GM04504 (cell line): ENCODE results near the gene SERP1.
A peak's percentile ranks its signal among the peaks of the same experiment; 100 is the strongest.
"Not testable (repeated sequence)": the region's sequence is repeated elsewhere in the genome, so short reads cannot be mapped to it uniquely, and the experiment has no call there.

Experiments used
- DNase-seq: peaks from one replicate; pipeline ENCODE4 v3.0.0-alpha.2; 2012; ENCODE audit warnings: low read depth

The SERP1 gene

DNA sequence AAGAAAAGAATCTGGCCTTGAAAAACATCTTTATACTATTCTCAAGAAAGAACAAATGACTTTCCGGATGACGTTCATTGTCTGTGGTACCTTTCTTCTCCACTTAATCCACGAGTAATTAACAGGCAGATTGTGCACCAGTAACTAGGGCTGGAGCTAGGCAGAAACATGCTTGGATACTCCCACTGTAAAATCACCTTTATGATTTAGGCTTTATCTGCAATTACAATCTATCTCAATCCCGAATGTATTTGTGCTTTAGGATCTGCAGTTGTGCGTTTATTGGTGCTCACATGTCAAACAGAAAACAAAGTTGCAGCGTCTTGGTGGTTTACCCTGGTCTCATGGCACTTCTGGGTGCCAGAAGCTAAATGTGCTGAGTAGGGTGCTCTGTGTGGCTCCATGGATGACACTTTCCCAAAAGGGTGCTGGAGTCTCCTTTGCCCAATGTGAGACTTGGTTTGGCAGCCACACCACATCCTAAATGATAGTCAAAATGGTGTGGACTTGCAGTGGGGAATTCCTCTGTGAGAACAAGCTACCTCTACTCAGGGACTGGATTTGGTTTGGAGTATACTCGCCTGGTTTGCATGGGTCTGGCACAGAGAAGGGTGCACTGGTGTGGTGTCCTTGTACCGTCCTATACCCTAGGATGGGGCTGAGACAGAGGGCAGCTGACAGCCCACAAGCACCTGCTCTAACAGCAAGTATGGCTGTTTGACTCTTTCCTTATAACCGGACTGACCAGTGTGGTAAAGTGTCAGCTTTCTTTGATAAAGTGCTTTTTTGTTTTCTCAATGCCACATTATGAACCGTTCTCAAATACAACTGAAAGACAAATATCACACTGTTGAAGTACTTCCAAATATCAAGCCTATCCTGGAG is 7.7 kb downstream of the SERP1 start:
- DNase-seq: no peak

DNA sequence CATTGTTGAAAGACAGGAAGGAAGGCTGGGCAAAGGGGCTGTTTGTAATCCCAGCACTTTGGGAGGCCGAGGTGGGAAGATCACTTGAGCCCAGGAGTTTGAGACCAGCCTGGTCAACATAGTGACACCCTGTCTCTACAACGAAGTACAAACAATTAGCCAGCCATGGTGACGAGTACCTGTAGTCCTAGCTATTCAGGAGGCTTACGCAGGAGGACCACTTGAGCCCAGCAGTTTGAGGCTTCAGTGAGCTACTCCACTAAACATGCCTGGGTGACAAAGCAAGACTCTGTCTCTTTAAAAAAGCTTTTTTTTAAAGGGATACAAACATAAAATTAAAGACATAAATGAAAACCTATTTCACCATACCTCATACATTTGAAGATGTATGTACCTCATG is 11.1 kb downstream of the SERP1 start:
- no peak for DNase-seq

DNA sequence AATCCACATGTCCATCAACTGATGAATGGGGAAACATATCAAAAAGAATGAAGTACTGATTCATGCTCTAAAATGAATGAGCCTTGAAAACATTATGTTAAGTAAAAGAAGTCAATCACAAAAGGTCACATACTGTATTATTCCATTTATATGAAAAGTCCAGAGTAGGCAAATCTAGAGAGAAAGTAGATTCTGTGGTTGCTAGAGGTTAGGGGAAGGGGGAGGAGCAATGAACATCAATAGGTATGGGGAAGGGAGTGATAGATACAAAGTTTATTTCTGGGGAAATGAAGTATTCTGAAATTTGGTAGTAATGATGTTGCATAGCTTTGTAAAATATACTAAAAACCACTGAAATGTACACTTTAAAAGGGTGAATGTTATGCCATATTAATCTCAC is 14.5 kb downstream of the SERP1 start:
- DNase-seq: no peak

DNA sequence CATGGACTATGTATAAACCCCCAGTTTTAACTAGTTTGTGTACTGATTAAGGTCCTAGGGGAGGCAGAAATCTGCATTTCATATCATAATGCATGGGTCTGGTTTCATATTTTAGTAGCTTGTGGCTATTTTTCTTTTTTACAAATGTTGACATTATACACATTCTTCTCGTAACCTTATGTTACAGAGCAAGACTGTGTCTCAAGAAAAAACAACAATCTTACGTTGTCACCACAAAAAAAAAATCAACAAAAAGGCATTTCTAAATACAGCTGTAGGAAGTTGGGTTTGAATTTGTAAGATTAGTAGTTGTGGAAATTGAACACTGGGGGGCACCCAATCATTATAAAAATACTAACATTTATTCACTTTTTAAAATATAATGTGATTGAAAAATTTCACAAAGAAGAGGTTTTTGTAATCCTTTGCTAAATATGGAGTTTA is 17.9 kb downstream of the SERP1 start:
- no peak for DNase-seq

DNA sequence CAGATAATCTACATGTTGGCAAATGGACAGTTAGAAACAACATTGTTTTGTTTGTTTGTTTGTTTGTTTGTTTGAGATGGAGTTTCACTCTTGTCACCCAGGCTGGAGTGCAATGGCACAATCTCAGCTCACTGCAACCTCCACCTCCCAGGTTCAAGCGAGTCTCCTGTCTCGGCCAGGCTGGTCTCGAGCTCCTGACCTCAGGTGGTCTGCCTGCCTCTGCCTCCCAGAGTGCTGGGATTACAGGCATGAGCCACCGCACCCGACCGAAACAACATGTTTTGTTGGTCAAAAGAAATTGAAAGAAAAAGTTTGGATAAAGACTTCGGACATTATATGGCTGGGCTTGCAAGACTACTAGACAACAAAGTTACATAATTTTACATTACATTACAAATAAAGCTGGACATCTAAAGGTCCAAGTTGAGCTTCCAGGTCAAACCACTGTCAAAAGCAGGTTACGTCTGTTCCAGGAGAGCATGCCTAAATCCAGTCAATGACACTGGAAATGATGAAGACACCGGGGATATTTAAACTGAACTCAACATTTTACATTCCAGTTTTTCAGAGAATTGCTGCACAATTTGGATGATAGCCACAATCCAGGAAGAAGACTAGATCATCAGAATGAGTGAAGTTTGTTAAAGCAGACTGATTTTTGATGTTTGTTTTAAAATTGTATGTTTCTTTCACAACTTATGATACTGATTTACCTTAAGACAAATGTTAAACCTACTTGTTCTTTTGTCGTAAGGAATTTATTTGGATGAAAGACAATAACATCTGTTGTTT is 18.6 kb downstream of the SERP1 start:
- no peak for DNase-seq

DNA sequence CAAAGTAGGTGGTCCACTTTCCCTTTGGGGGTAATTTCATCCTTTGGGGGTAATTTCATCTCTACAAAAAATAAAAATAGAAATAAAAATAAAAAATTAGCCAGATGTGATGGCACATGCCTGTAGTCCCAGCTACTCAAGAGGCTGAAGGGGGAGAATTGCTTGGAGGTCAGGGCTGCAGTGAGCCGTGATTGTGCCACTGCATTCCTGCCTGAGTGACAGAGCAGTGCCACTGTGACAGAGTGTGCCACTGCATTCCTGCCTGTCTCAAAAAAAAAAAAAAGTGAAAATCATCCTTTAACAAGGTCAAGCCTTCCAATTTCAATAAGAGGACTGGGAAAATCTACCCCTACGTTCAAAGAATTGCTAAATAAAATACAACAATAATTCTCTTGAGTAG is 22.8 kb downstream of the SERP1 start:
- DNase-seq: no peak

DNA sequence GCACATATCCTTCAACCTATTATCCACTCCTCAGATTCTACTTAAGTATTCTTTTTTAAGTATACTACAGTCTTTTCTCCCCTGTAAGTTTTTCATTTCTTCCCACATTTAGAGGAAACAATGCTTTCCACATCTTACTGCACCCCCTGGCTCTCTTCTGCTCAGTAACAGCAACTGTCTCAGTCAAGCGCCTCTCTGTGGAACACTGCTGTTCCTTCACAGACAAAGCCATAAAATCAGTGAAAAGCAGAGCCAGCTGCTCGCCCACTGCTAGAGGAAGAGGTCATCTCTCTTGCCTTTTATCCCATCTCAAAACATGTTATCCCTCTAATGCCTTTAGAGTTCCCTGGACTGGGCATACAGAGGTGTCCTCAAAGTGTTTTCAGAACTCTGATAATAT is 24.8 kb downstream of the SERP1 start:
- no peak for DNase-seq

DNA sequence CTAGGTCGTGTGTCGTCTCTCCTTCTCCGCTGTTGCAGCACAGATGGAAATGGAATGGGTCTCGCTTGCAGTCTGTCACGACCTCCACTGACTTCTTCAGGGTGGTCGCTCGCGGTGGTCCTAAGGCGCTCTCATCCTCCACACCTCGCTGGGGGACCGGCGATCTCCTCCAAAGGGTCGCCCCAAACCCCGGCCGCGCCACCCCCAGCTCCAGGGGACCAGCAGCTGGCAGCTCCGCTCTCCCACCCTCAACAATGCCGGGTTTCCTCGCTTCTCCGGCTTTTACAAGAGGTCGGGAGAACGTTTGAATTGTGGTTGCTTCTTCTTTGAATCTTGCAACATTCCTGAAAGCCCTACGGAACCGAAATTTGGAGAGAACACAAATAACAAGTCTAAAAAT is 25.9 kb downstream of the SERP1 start:
- no peak for DNase-seq

DNA sequence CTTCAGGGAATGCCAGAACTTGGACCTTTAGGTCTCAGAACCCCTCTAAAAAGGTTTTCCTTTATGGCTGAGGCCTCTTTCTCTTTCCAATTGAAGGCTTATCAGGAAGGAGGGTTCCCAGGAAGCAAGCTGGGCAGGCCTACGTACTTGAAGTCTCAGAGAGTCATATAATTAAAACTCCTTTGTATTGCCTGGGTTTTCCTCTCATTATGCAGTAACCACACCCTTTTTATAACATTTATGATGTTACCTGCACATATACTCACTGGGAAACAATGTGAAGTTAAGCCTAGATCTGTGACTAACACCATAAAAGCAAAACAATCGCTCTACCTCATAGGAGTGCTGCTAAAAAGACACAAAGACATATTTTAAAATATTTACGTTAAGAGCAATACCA is 27.3 kb downstream of the SERP1 start:
- no peak for DNase-seq

DNA sequence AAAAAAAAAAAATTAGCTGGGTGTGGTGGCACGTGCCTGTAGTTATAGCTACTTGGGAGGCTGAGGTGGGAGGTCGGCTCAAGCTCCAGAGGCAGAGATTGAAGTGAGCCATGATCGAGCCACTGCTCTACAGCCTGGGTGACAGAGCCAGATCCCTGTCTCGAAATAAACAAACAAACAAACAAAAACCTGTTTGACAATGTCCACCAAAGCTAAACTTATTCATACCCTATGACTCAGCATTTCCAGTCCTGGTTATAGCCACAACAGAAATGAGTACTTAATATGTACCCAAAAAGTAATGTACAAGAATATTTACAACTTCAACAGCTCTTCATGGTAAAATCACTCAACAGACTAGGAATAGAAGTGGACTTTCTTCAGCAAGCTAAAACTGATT is 31.1 kb downstream of the SERP1 start:
- no peak for DNase-seq

DNA sequence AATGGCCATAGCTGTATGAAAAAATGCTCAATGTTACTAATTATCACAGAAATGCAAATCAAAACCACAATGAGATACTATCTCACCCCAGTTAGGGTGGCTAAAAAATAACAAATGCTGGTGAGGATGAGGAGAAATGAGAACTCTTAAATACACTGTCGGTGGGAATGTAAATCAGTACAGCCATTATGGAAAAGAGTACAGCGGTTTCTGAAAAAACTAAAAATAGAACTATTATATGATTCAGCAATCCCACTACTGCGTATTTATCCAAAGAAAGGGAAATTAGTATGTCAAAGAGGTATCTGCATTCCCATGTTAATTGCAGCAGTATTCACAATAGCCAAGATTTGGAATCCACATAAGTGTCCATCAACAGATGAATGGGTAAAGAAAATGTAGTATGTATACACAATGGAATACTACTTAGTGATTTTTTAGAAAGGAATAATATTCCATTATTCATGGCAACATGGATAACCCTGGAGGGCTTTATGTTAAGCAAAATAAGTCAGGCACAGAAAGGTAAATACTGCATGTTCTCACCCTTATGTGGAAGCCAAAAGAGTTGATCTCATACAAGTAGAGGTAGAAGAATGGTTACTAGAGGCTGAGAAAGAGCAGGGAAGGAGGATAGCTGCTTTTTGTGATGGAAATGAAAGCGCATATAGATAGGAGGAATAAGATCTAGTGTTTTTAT is 35.0 kb downstream of the SERP1 start:
- DNase-seq: no peak

DNA sequence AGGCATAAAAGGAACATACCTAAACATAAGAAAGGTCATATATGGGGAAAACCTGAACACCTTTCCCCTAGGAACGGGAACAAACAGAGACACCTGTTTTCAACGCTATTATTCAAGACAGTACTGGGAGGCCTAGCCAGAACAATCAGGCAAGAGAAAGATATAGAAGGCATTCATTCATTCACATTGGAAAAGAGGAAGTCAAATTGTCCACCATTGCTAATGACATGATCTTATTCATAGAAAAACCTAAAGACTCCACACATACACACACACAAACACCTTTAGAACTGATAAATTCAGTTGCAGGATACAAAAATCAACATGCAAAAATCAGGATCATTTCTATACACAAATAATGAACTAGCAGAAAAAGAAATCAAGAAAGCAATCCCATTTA is 36.5 kb downstream of the SERP1 start:
- DNase-seq: no peak

DNA sequence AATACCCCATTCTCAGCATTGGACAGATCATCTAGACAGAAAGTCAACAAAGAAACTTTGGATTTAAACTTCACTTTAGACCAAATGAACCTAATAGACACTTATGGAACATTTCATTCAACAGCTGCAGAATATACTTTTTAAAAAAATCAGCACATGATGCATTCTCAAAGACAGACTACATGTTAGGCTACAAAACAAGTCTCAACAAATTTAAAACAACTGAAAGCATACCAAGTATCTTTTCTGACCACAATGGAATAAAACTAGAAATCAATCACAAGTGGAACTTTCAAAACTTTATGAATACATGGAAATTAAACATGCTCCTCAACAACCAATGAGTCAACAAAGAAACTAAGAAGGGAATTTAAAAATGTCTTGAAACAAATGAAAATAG is 37.9 kb downstream of the SERP1 start:
- DNase-seq: no peak

DNA sequence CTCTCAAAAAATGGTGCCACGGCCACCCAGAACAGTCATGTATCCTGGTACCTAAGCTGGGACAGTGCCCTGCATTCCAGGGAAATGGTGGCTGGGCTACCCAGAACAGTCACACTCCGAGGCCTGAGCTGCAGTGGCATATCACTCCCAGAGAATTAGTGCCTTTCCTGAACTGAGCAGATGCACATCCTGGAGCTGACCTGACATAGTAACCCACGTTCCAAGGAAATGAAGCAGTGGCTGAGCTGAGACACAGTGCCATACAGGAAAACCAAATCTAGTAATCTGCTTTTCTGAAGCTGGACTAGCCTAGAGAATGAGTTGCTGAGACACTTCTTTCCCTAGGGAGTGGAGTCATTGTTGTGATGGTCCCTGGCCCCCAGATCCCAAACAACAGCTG is 41.8 kb downstream of the SERP1 start:
- DNase-seq: no peak

DNA sequence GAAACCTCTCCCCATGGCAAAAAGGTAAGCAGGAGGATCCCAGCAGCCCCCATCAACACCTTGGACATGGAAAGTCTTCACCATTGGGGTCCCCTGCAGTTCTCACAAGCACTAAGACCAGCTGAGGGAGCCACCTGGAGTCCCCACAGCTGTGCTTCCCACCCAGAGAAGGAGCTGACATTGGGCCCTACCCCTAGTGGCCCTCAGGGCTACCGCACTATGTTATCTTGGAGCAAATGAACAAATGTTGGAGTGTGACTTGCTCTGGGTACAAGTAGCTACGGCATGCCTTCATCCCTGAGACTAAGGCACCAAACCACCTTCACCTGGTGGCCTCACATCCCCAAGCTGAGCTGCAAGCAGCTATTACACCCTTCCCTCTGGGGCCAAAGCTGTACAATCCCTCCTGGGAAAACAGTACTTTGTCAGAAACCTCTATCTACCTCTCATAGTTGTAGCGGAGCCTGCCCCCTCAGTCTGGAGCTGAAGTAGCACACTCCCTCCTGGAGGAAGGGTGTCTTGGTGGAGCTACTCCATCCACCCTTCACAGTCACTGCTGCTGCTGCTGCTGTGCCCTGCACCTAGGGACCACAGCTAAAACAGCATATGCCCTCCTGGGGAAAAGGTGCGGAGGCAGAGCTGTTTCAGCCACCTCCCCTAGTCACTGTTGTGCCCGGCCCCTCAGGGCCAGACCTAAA is 42.7 kb downstream of the SERP1 start:
- DNase-seq: no peak

DNA sequence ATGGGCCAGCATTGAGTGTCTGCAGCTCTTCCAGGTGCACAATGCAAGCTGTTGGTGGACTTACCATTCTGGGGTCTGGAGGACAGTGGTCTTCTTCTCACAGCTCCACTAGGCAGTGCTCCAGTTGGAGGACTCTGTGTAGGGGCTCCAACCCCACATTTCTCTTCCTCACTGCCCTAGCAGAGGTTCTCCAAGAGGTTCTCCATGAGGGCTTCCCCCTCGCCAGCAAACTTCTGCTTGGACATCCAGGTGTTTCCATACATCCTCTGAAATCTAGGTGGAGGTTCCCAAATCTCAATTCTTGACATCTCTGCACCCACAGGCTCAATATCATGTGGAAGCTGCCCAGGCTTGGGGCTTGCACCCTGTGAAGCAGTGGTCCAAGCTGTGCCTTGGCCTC is 45.3 kb downstream of the SERP1 start:
- not testable (repeated sequence) for DNase-seq

DNA sequence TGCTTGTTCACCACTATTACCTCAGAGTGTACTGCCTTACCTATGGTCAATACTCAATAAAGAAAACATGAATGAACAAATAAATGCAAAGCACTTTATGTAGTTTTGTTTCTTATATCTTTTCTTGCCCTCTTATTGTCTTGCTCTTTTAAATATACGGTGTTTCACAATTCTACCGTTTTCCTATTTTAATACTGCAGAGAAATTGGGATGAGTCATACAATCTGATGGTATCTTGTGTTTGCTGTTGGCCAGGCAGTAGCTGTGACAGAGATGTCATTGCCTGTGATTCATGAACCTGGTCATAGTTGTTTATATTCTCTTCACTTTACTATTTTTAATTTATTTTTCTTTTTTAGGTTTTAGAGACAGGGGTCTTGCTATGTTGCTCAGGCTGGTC is 48.3 kb downstream of the SERP1 start:
- DNase-seq: peak; percentile 41

DNA sequence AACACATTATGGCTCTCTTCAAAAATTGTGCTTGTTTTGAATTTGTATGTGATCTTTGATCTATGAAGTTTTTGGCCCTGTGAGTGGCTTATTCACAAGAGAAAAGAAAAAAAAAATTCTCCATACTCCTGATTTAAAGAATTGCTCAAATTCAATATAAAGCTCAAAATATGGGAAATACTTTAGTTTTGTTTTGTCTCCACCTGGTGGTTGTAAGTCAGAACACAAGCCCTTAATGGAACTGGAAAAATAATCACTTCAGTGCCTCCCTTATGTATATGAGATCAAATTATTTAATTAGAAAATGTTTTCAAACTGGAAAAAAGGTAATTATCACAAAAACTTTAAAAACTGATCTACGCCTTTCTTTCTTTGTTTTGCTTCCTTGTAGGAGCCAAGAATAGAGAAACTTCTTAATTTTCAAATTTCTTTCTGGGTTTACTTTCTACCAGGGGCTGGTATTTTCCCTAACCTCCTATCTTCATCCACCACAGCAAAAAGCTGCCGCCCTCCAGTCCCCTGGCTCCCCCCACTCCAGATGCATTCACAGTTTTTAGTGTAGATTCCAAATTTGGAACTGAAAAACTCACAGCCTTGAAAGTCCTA is 50.6 kb downstream of the SERP1 start:
- DNase-seq: peak; percentile 28

DNA sequence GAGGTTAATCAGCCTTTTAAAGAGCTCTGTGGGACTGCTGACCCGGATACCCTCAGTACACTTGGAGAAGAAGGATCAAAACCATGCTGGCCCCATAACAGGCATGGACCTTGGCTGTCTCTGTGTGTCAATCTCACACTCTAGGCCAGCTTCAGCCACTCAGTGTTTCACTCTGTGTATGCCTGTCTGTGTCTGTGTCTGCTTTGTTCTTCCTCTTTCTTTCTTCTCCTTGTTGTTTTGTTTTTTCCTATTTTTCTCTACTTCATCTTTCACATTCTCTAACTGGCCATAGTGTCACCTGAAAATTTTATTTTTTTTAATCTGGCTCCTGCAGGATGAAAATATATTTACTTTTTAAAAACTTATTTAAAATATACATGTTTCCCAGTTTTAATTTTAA is 51.1 kb downstream of the SERP1 start:
- DNase-seq: no peak

DNA sequence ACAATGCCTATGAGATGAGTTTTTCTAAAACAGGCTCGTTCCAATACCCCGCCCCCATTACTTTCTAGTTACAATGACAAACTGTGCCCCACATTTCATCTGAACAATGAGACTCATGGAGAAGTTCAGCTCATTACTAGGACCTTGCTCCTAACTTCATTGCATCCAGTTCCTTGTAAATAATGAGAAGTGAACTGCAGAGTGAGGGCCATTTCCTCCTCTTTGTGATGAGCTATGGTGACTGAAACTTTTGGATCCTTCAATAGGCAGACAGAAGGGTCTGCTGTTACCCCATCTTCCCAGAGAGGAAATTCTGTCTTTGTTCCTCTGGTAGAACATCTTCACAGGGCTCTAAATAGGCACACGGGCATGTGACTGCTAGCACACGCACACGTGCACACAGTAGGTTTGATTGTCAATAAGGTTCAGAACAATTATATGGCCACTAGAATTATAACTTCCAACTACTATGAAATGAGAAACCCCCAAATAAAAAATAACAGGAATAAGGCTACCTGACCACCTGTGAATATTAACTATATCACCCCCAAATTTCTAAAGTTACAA is 51.8 kb downstream of the SERP1 start:
- DNase-seq: no peak
